ENCODE measurements around the gene SZT2.

GRCh38 chr1:43405876-43406234 lies 16.2 kb downstream of the SZT2 start:
- TF ChIP-seq CTCF (IDR thresholded peaks at IDR 0.05) (no peak), POLR2A (IDR thresholded peaks at IDR 0.05) (no peak)

Data from right lobe of liver (tissue), 4 donors.